GM12872 (cell line): ENCODE data around the gene UBE2E2.

Experiments
- TF ChIP-seq, protein P1 (sequence below): IDR thresholded peaks from 3 replicates; pipeline ENCODE4 v1.5.1; 2011; ENCODE audit warnings: low read depth, mild to moderate bottlenecking, low read length, moderate library complexity; ENCODE audit not compliant: insufficient read depth

Gene UBE2E2

DNA sequence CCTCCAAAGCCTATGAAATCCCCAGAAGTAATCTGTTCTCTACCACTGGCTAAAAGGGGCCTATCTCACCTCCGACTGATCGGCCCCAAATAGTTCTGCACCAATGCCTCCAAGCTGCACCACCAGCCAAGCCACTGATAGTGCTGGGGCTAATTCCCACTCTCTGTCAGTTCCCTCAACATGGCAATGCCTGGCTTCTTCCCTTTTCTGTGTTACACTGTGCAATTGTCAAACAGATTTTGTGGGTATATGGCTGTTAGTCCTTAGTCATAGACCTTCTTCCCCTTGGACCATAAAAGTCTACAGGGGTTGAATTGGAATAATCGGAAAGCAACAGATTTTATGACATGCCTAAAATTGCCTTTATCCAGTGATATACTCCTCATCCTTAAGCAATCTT is 9.3 kb upstream of the UBE2E2 start:
- TF ChIP-seq, protein P1, sequence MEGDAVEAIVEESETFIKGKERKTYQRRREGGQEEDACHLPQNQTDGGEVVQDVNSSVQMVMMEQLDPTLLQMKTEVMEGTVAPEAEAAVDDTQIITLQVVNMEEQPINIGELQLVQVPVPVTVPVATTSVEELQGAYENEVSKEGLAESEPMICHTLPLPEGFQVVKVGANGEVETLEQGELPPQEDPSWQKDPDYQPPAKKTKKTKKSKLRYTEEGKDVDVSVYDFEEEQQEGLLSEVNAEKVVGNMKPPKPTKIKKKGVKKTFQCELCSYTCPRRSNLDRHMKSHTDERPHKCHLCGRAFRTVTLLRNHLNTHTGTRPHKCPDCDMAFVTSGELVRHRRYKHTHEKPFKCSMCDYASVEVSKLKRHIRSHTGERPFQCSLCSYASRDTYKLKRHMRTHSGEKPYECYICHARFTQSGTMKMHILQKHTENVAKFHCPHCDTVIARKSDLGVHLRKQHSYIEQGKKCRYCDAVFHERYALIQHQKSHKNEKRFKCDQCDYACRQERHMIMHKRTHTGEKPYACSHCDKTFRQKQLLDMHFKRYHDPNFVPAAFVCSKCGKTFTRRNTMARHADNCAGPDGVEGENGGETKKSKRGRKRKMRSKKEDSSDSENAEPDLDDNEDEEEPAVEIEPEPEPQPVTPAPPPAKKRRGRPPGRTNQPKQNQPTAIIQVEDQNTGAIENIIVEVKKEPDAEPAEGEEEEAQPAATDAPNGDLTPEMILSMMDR, result no peak

DNA sequence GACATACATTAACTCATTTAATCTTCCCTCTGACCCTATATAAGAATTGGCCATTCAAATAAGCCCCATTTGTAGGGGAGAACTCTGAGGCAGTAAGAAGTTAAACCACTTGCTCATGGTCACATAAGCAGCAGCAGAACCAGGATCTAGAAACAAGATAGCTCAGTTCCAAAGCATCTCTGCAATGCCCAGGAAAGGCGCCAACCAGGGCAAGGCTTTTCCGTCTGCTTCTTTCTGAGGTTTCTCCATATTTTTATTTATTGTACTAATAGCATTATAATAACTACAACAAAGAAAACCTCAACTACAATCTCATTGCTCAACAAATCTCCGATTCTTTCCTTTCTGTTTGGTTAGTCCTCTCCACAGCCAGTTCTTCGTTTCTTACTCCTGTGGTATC is 4.3 kb upstream of the UBE2E2 start:
- TF ChIP-seq, protein P1, result no peak

DNA sequence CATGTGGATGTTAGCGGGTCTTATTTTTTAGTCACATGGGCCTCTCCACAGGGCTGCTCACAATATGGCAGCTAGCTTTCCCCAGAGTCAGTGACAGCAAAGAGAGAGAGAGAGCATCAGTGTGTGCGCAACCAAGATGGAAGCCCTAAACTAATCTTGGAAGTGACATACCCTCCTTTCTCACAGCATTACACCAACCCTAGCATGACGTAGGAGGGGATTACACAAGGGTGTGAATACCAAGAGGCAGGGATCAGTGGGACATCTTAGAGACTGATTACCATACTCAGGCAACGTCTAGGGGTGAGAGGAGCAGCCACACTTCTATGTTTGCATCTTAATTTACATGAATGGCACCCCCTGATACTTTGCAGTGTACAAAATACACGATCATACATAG is 3.5 kb upstream of the UBE2E2 start:
- TF ChIP-seq, protein P1, result no peak

DNA sequence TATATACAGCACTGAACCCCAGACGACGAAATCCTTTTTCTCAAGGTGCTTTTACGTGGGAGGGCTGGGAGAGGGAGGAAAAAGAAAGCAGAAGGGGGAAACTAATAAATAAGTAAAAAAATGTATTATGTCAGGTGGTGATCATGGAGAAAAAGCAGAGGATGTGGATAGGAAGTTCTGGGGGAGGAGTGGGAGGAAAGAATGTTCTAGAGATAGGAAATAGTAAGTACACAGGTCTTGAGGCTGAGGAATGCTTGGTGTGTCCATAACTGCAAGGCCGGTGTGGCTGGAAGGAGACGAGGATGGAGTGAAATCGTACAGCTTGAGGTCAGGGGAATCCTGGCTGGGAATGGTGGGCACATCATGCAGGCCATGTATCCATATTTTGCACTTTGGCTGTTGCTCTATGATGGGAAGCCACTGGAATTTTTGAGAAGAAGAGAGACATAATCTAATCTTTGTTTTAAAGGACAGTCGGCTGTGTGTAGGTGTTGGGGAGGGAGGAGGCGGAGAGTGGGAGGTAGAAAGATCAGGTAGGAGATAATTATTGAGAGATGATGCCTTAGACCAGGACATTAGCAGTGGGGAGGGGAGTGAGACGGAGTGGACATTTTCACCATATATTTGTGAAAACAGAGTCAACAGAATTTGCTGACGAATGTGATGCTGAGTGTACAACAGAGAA is 1.8 kb upstream of the UBE2E2 start:
- TF ChIP-seq, protein P1, result no peak

DNA sequence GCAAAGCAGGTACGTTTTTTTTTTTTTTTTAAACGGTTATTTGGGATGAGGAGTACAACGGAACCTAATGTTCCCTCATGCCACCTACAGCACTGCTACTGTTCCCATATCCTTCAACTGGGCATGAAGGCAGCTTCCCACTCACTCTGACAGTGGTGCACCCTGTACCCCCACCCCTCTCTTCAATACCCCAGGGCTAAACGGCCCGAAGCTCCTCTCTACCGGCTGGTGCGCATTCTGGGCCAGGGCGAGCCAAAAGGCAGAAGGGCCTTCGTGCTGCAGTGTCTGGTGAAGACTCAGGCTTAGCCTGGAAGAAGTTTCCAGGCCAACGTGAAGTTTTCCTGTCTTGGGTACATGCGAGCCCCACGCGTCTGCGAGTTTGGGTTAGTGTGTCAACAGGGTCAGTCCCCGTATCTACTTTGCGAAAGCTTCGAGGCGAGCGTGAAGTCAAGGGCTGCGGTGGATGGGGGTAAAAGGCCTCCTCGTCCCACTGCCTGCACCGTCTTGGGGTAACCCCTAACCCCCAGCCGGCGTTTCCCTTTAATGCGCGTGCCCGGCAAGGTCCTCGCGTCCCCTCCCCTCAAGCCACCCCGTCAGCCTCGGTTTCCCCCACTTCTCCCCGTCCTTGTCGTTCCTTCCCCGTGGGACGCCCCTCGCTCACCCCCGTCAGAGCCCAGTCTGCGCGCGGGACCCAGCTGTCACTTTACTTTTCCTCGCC is 765 bp upstream of the UBE2E2 start:
- TF ChIP-seq, protein P1, result no peak

DNA sequence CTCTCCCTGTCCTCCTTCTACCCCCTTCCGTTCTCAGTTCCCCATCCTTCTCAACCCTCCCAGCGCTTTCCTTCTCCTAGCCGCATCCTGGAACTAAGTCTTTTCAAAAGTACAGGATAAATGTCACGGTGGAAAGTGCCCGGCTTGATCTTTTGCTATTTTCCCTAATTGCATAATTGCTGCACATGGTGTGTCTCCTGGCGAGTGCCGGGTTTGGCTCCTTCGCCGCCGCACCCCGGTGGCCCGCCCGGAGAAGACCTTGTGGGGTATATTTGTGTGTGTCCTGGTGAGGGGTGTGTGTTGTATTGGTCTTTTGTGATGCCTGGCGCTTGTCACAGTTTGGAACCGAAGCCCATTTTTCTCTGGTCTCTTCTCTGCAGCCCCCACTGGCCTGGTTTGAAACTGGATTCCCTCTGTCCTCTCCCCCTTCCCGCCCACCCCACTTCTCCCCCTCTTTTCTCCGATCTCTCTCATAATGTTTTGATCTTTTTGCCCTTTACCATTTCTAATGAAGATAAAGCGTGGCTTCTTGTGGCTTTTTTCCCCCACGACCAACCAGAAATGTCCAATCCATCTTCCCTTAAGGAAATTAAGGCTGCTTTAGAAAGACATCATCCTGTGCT is 692 bp downstream of the UBE2E2 start:
- TF ChIP-seq, protein P1, result 0 out of 3 replicates have a peak, but pooled peaks have one; percentile 12

DNA sequence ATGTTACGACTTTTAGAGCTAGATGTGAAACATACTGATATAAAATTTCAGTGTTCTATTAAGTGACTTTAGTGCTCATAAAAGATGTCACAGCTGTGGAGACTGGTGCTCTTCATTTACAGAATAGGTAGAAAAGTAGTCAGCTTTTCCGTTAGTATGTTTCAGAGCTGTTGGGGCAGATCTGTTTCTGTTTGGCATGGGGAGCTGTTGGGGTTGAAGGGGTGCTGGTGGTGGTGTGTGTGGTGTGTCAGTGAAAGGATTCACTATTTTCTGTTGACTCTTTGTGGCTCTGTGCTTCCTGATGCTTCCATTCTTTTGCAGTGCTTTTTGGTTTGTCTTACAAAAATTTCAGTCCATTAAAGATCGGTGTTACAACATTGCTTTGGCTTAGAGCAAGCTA is 3.2 kb downstream of the UBE2E2 start:
- TF ChIP-seq, protein P1, result no peak
